Thyroid gland (tissue), 4 donors: ENCODE data around the gene LOXL1. TPM values are rescaled to one million over a fixed set of nuclear protein-coding genes. Genes with fewer than 3 reads are reported as not detected.
A peak's percentile ranks its signal among the peaks of the same experiment; 100 is the strongest.

Experiments used
- DNase-seq, 2 donors: peaks; one replicate each; pipeline ENCODE4 v3.0.0-alpha.2; 2019
- H3K27ac ChIP-seq, 3 donors: fragments of 200-600 bp; sonication (generic); 1 replicate in 2 of 3; 2 replicates in 1 of 3; pipeline ENCODE4 v1.5.1; 2016 to 2019; ENCODE audit warnings: mild to moderate bottlenecking in 1 of 3, moderate library complexity in 1 of 3
- H3K27me3 ChIP-seq: fragments of 200-600 bp; sonication (generic); one replicate; pipeline ENCODE4 v1.5.1; 2019
- H3K36me3 ChIP-seq, 2 donors: fragments of 200-600 bp; sonication (generic); one replicate each; pipeline ENCODE4 v1.5.1; 2016 to 2019
- H3K4me1 ChIP-seq, 2 donors: fragments of 200-600 bp; sonication (generic); one replicate each; pipeline ENCODE4 v1.5.1; 2017 to 2019
- H3K4me3 ChIP-seq, 3 donors: fragments of 200-600 bp; sonication (generic); replicated peaks in 1 of 3; 1 replicate in 2 of 3; 2 replicates in 1 of 3; pipeline ENCODE4 v1.5.1; 2016; ENCODE audit warnings: mild to moderate bottlenecking in 1 of 3
- H3K9me3 ChIP-seq: fragments of 200-600 bp; sonication (generic); one replicate; pipeline ENCODE4 v1.5.1; 2017
- POLR2A ChIP-seq, 2 donors: fragments of 450-650 bp; IDR thresholded peaks; one replicate each; pipeline ENCODE4 v1.6.1; 2017; ENCODE audit warnings: antibody characterized with exemption in 2 of 2, mild to moderate bottlenecking in 2 of 2, moderate library complexity in 1 of 2
- WGBS, 2 donors: methylation state at CpG; one replicate each; pipeline ENCODE4 v1.1.5; 2017; 5-methylcytosine and 5-hydroxymethylcytosine counted together
- intact Hi-C: fragments of 100-400 bp; cut with DNase I; formaldehyde crosslinking; loops from one replicate; pipeline ENCODE4 v1.15.1; 2023
- total RNA-seq, 4 donors: library from RNA; depleted of rRNA; stranded (reverse); fragments of >200 nt; gene quantifications; one replicate each; pipeline ENCODE4 v1.2.3, GENCODE V29; 2016
- TF ChIP-seq, protein P1 (sequence below), 6 experiments: fragments of 200-600 bp in 3 of 6; fragments of 450-650 bp in 3 of 6; sonication (generic) in 3 of 6; IDR thresholded peaks; one replicate each; pipeline ENCODE4 v1.5.1; 2016 to 2019; ENCODE audit warnings: antibody characterized with exemption in 6 of 6, mild to moderate bottlenecking in 2 of 6, inconsistent platforms in 1 of 6, moderate library complexity in 1 of 6

Gene LOXL1
- total RNA-seq, 4 donors from 2014 or later = 9.9 to 15.2 (median 12.0) TPM

- Histone ChIP-seq H3K9me3 (no peaks in the 10 kb centered on the region), H3K4me1 (peaks cover 12 to 20% of the 10 kb centered on the region in 2 donors), H3K27me3 (no peaks in the 10 kb centered on the region), H3K36me3 (no peaks in the 10 kb centered on the region), H3K4me3 (no peak overlapping the region), H3K27ac (no peak overlapping the region)
- no peak for DNase-seq
- TF ChIP-seq, protein P1, sequence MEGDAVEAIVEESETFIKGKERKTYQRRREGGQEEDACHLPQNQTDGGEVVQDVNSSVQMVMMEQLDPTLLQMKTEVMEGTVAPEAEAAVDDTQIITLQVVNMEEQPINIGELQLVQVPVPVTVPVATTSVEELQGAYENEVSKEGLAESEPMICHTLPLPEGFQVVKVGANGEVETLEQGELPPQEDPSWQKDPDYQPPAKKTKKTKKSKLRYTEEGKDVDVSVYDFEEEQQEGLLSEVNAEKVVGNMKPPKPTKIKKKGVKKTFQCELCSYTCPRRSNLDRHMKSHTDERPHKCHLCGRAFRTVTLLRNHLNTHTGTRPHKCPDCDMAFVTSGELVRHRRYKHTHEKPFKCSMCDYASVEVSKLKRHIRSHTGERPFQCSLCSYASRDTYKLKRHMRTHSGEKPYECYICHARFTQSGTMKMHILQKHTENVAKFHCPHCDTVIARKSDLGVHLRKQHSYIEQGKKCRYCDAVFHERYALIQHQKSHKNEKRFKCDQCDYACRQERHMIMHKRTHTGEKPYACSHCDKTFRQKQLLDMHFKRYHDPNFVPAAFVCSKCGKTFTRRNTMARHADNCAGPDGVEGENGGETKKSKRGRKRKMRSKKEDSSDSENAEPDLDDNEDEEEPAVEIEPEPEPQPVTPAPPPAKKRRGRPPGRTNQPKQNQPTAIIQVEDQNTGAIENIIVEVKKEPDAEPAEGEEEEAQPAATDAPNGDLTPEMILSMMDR (IDR thresholded peaks at IDR 0.05) = no peak
- TF ChIP-seq POLR2A (IDR thresholded peaks at IDR 0.05) = no peak
- intact Hi-C loops = no loop called here
- 95 to 97% methylated on average over 7 to 10 of the region's 10 CpGs for WGBS, 2 donors
Observed at GRCh38 chr15:73949496-73949895, 23.2 kb downstream of the LOXL1 start.

GRCh38 chr15:73950479-73950830, 24.2 kb downstream of the LOXL1 start:
- Histone ChIP-seq H3K27me3 (no peaks in the 10 kb centered on the region), H3K4me1 (peaks cover 12 to 20% of the 10 kb centered on the region in 2 donors), H3K36me3 (no peaks in the 10 kb centered on the region), H3K9me3 (no peaks in the 10 kb centered on the region), H3K4me3 (no peak overlapping the region), H3K27ac (peak overlapping the region in 2 of 3 donors; percentile 88)
- intact Hi-C loops = no loop called here
- TF ChIP-seq POLR2A (IDR thresholded peaks at IDR 0.05) = no peak
- TF ChIP-seq, protein P1 (IDR thresholded peaks at IDR 0.05) = no peak
- DNase-seq = no peak

DNA sequence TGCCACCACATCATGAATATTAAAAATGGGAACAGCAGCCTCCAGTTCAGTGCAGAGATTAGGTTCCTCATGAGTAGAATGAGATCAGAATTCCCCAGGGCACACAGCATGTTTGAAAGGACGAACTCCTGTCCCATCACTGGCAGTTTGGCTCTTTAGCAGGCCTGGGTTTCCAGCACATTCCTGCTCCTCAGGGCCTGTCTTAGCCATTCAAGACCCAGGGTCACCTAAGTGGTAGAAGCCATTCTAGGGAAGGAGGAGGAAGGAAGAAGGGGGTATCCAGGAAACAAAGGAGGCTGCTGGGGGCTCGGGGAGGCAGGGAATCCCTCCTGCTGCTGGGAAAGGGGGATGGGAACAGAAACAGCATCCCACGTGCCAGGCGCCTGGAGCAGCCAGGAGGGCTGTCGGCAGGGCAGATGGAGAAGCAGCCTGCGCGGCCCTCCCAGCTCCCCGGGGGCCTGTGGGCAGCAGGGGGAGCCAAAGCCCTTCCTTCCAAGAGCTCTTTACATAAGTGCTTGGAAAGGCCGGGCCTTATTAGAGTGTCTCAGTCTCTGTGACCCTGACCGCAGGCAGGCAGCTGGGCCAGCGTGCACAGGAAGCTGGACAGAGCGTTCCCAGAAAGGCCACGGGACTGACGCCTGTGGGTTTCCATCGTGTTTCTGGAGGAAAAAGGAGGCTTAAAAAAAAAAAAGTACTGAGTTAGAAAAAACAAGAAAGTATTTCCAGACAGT, 24.7 kb downstream of the LOXL1 start:
- TF ChIP-seq, protein P1 (IDR thresholded peaks at IDR 0.05) = peak; percentile 41 to 83 (median 69)
- TF ChIP-seq POLR2A (IDR thresholded peaks at IDR 0.05) = no peak
- Histone ChIP-seq H3K27ac (peak overlapping the region; percentile 75 to 88 (median 88)), H3K9me3 (no peaks in the 10 kb centered on the region), H3K4me1 (peaks cover 12 to 20% of the 10 kb centered on the region in 2 donors), H3K4me3 (no peak overlapping the region), H3K36me3 (no peaks in the 10 kb centered on the region), H3K27me3 (no peaks in the 10 kb centered on the region)
- 8 to 12% methylated on average over 15 of the region's 15 CpGs for WGBS, 2 donors
- intact Hi-C loops = no loop called here
- DNase-seq = peak; percentile 91 to 93

GRCh38 chr15:73951601-73952000, 25.3 kb downstream of the LOXL1 start:
- WGBS, 2 donors = 58 to 59% methylated on average over 13 of the region's 13 CpGs
- intact Hi-C loops = no loop called here
- Histone ChIP-seq H3K36me3 (no peaks in the 10 kb centered on the region), H3K4me3 (no peak overlapping the region), H3K4me1 (peaks cover 12 to 23% of the 10 kb centered on the region in 2 donors), H3K27ac (peak overlapping the region; percentile 75 to 88 (median 88)), H3K9me3 (no peaks in the 10 kb centered on the region), H3K27me3 (no peaks in the 10 kb centered on the region)
- TF ChIP-seq POLR2A (IDR thresholded peaks at IDR 0.05) = no peak
- TF ChIP-seq, protein P1 (IDR thresholded peaks at IDR 0.05) = no peak
- no peak for DNase-seq

DNA sequence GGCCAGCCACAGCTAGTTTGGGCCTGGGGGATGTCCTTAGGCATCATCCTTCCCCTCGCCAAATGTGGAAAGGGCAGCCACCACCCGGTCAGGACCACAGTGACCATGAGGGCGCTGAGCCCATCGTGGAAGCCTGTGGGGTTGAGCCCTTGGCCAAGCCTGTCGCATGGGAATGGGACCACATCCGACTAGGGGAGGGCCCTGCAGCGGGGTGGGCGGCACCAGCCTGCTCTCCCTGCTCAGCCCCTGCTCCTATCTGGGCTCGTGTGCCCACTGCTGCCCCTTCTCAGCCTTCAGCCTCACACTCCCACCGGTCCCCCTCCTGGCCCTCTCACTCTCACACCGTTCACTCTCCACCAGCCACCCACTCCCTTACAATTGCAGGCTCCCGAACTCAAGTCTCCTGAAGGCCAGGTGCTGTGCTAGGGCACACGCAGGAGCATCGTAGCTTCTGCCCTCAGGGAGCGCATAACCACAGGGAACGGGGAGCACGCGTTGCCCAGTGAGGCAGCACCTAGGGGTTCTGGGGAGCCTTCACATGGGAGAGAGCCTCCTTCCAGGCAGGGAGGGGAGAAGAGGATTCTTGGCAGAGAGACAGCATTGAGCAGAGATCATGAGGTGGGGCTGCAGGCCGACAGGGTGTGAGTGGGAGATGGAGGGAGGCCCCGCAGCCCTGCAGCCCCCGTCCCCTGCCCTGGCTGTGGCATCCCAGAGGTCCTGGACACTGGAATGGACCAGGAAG, 26.1 kb downstream of the LOXL1 start:
- H3K4me3 ChIP-seq = no peak overlapping the region
- H3K4me1 ChIP-seq = peaks cover 12 to 27% of the 10 kb centered on the region in 2 donors
- intact Hi-C loops = no loop called here
- H3K27ac ChIP-seq = peak overlapping the region in 2 of 3 donors; percentile 88
- no peak for DNase-seq
- no peaks in the 10 kb centered on the region for H3K36me3 ChIP-seq
- no peaks in the 10 kb centered on the region for H3K9me3 ChIP-seq
- no peaks in the 10 kb centered on the region for H3K27me3 ChIP-seq
- 88 to 91% methylated on average over 18 to 20 of the region's 21 CpGs for WGBS, 2 donors
- no peak for TF ChIP-seq POLR2A (IDR thresholded peaks at IDR 0.05)
- TF ChIP-seq, protein P1 (IDR thresholded peaks at IDR 0.05) = no peak
